ENCODE measurements around the gene ARPC1A. TPM values are rescaled to one million over a fixed set of nuclear protein-coding genes. Genes with fewer than 3 reads are reported as not detected.
"Not testable (repeated sequence)": the region's sequence is repeated elsewhere in the genome, so short reads cannot be mapped to it uniquely, and the experiment has no call there.

The ARPC1A gene
- total RNA-seq, 2 experiments from 2014 or later, result 41.5 to 47.7 TPM

GRCh38 chr7:99374111-99375064 is 48.7 kb downstream of the ARPC1A start, which contains the start of gene ARPC1B:
Gene ARPC1B, plus strand, starts transcription at chr7:99374730. Its CDS starts 10,985 bp downstream, at chr7:99385715.
- CTCF ChIA-PET, result interaction anchor here (1.3 kb wide), 1 partner anchor 9 kb away, joined by 3 read pairs; no protein-coding TSS in a partner anchor
- peak within 1 kb of the TSS; percentile 87 for H3K27ac Mint-ChIP-seq

DNA sequence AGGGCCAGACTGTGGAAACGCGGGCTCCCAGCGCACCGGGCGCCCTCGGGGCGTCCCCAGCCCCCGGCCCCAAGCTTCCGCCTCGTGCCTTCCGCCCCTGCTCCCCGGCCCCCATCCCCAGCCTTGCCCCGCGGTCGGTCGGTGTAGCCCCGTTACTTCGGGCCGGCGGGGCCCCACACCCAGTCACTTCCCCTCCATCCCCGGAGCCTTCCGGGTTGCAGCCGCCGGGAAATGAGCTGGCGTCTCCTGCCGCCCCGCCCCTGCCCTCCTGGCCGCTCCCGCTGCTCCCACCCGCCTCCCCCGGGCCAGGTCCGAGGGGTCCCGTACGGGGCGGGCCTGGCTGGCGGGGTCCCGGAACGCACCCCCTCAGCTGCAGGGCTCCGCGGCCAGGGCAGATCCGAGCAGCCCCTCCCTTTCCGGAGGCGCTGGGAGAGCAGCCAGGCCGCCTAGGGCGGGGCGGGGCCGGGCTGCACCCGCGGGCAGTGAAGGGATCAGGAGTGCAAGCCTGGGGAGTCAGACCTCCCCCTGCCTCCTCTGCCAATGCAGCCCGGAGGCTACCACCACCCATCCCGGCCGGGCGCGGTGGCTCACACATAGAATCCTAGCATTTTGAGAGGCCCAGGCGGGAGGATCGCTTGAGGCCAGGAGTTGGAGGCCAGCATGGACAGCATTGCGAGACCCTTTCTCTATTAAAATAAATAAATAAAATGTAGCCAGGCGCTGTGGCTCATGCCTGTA is 49.5 kb downstream of the ARPC1A start:
- H3K27ac Mint-ChIP-seq, result peak overlapping the region; percentile 87
- DNase-seq, result peak; percentile 83
- H3K36me3 Mint-ChIP-seq (ENCODE audit: low read depth), result peaks cover 17% of the 10 kb centered on the region
- peak overlapping the region; percentile 79 for H3K4me3 Mint-ChIP-seq
- H3K4me1 Mint-ChIP-seq (ENCODE audit: low read depth), result peaks cover 31% of the 10 kb centered on the region
- no peaks in the 10 kb centered on the region for H3K27me3 Mint-ChIP-seq (ENCODE audit: low read depth)
- CTCF ChIA-PET, result no interaction called here
- intact Hi-C loops (cut with micrococcal nuclease), result loop anchor here (1.0 to 5.0 kb wide), 3 partner anchors 18 to 333 kb away; partner anchors contain the start of genes BUD31 and PDAP1
- no peaks in the 10 kb centered on the region for H3K9me3 Mint-ChIP-seq

More at GRCh38 chr7:99374111-99375064, 48.7 kb downstream of the ARPC1A start, which contains the start of gene ARPC1B:
- DNase-seq, result peak; percentile 88
- Mint-ChIP-seq H3K4me3 (peak within 1 kb of the TSS; percentile 79), H3K4me1 (ENCODE audit: low read depth) (peaks cover 24% of the 10 kb centered on the region), H3K9me3 (no peaks in the 10 kb centered on the region), H3K36me3 (ENCODE audit: low read depth) (peaks cover 17% of the 10 kb centered on the region), H3K27me3 (ENCODE audit: low read depth) (no peaks in the 10 kb centered on the region)
- intact Hi-C loops (cut with micrococcal nuclease), result loop anchor here (1.0 to 5.0 kb wide), 3 partner anchors 18 to 332 kb away; partner anchors contain the start of genes BUD31 and PDAP1

- H3K36me3 Mint-ChIP-seq (ENCODE audit: low read depth), result peaks cover 31% of the 10 kb centered on the region
- H3K9me3 Mint-ChIP-seq, result no peaks in the 10 kb centered on the region
- CTCF ChIA-PET, result no interaction called here
- intact Hi-C loops (cut with micrococcal nuclease), result loop anchor here (5.0 kb wide), 1 partner anchor 337 kb away; no protein-coding TSS in a partner anchor
- peak; percentile 79 for DNase-seq
- H3K4me1 Mint-ChIP-seq (ENCODE audit: low read depth), result peaks cover 56% of the 10 kb centered on the region
- no peaks in the 10 kb centered on the region for H3K27me3 Mint-ChIP-seq (ENCODE audit: low read depth)
- peak overlapping the region; percentile 97 for H3K27ac Mint-ChIP-seq
- peak overlapping the region; percentile 81 for H3K4me3 Mint-ChIP-seq
Observed at GRCh38 chr7:99379043-99379577, 53.4 kb downstream of the ARPC1A start.

GRCh38 chr7:99379693-99380031 is 54.0 kb downstream of the ARPC1A start:
- H3K9me3 Mint-ChIP-seq; DNase-seq; CTCF ChIA-PET; H3K27me3 Mint-ChIP-seq (ENCODE audit: low read depth): not testable (repeated sequence)
- Mint-ChIP-seq H3K36me3 (ENCODE audit: low read depth) (peaks cover 31% of the 10 kb centered on the region), H3K4me3 (peak overlapping the region; percentile 81), H3K4me1 (ENCODE audit: low read depth) (peaks cover 61% of the 10 kb centered on the region), H3K27ac (peak overlapping the region; percentile 97)
- intact Hi-C loops (cut with micrococcal nuclease), result loop anchor here (2.0 to 5.0 kb wide), 5 partner anchors 59 to 641 kb away; partner anchors contain the start of genes CPSF4, PTCD1 and TRRAP

DNA sequence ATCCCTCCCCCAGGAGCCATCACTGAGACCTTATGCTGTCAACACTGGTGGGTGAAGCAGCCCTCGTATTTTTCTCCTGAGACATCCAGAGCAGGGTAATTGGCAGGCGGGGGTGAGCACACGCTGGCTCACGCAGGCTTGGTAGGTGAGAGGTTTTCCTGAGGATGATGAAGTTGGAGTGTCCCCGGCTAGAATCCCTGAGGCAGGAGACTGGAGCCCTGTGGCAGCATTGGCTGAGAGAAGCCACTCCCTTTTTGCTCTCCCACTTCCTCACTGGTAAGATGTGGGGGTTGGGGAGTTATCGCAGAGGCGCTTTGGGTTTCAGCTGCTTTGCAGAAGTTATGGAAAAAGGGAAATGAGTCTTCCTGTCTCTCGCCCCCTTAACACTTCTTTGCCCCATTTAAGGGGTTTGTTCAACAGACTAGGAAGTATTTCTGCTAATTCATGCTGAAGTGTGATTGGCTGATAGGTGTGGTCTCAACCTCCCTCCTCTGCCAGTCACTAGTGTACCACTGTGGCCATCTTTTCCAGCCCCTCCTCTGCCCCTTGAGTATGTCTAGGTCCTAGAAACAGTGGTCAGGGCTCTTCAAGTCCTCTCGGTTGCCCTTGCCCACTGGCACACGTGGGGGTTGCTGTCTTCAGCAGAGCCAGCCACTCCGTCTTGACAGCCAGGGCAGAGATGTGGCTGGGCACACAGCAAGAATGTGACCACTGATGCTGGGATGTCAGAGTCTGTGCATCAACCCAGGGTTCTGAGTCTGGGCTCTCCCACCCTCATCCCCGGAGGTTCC is 54.5 kb downstream of the ARPC1A start:
- Mint-ChIP-seq H3K4me3 (peak overlapping the region; percentile 81), H3K4me1 (ENCODE audit: low read depth) (peaks cover 61% of the 10 kb centered on the region), H3K36me3 (ENCODE audit: low read depth) (peaks cover 31% of the 10 kb centered on the region), H3K27me3 (ENCODE audit: low read depth) (no peaks in the 10 kb centered on the region), H3K9me3 (no peaks in the 10 kb centered on the region), H3K27ac (peak overlapping the region; percentile 97)
- peak; percentile 69 for DNase-seq
- intact Hi-C loops (cut with micrococcal nuclease), result loop anchor here (2.0 kb wide), 4 partner anchors 59 to 641 kb away; partner anchors contain the start of genes CPSF4, PTCD1 and TRRAP
- CTCF ChIA-PET, result interaction anchor here (1.0 to 1.2 kb wide), 2 partner anchors 18 to 26 kb away, joined by 3 to 4 read pairs; no protein-coding TSS in a partner anchor

DNA sequence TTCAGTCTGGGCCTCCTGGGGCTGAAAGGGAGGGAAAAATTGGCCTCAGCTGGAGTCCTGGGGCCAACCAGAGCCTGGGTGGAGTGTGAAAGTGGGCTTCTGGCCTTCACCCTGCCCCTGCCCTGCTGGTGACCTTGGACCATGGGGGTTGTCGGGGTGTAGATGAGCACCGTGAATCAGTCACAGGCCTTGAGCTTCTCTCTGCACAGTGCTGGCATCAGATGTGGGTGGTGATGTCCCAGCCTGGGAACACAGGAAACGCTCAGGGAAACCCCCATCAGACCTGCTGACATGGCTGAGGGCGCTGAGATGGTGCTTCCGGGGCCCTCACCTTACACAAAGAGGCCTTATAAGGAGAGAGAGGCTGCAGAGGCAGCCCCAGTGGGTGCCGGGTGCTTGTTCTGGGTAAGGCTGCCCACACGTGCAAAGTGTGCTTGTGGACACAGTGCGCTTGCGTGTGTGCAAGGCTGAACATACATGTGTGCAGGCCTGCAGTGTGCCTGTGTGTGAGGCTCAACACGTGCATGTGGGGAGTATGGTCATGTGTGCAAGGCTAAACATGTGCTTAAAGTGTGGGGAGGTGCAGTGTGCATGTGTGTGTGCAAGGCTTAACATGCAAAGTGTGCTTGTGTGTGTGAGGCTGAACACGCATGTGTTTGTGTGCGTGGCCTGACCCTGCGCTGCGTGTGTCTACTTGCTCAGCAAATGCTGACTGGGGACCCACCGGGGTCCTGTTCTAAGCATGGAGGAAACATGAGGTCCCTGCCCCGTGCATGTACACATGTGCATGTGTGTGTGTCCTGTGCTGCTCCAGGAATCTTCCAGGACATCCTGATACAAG is 55.3 kb downstream of the ARPC1A start:
- H3K4me1 Mint-ChIP-seq (ENCODE audit: low read depth), result peaks cover 61% of the 10 kb centered on the region
- intact Hi-C loops (cut with micrococcal nuclease), result loop anchor here (1.0 to 2.0 kb wide), 10 partner anchors 11 to 640 kb away; partner anchors contain the start of genes BUD31, CPSF4, PDAP1 and PTCD1
- H3K27ac Mint-ChIP-seq, result peak overlapping the region; percentile 97
- peak overlapping the region; percentile 81 for H3K4me3 Mint-ChIP-seq
- CTCF ChIA-PET, result interaction anchor here (1.0 to 1.2 kb wide), 2 partner anchors 19 to 26 kb away, joined by 3 to 4 read pairs; no protein-coding TSS in a partner anchor
- no peaks in the 10 kb centered on the region for H3K27me3 Mint-ChIP-seq (ENCODE audit: low read depth)
- peaks cover 35% of the 10 kb centered on the region for H3K36me3 Mint-ChIP-seq (ENCODE audit: low read depth)
- no peaks in the 10 kb centered on the region for H3K9me3 Mint-ChIP-seq
- DNase-seq, result peak; percentile 96

- Mint-ChIP-seq H3K36me3 (ENCODE audit: low read depth) (peaks cover 39% of the 10 kb centered on the region), H3K4me3 (peak overlapping the region; percentile 81), H3K27ac (peak overlapping the region; percentile 97), H3K4me1 (ENCODE audit: low read depth) (peaks cover 55% of the 10 kb centered on the region), H3K27me3 (ENCODE audit: low read depth) (no peaks in the 10 kb centered on the region), H3K9me3 (no peaks in the 10 kb centered on the region)
- intact Hi-C loops (cut with micrococcal nuclease), result loop anchor here (1.0 to 2.0 kb wide), 10 partner anchors 11 to 639 kb away; partner anchors contain the start of genes BUD31, CPSF4, PDAP1 and PTCD1
- CTCF ChIA-PET, result interaction anchor here (0.7 kb wide), 1 partner anchor 12 kb away, joined by 4 read pairs; no protein-coding TSS in a partner anchor
- no peak for DNase-seq
Observed at GRCh38 chr7:99381664-99382075, 56.0 kb downstream of the ARPC1A start.

- peaks cover 41% of the 10 kb centered on the region for H3K36me3 Mint-ChIP-seq (ENCODE audit: low read depth)
- H3K4me3 Mint-ChIP-seq, result no peak overlapping the region
- H3K27ac Mint-ChIP-seq, result peak overlapping the region; percentile 77
- no peak for DNase-seq
- H3K27me3 Mint-ChIP-seq (ENCODE audit: low read depth), result no peaks in the 10 kb centered on the region
- intact Hi-C loops (cut with micrococcal nuclease), result no loop called here
- no peaks in the 10 kb centered on the region for H3K9me3 Mint-ChIP-seq
- H3K4me1 Mint-ChIP-seq (ENCODE audit: low read depth), result peaks cover 44% of the 10 kb centered on the region
- CTCF ChIA-PET, result interaction anchor here (1.2 kb wide), 1 partner anchor 18 kb away, joined by 4 read pairs; no protein-coding TSS in a partner anchor
Observed at GRCh38 chr7:99383203-99383602, 57.5 kb downstream of the ARPC1A start.

- intact Hi-C loops (cut with micrococcal nuclease), result no loop called here
- Mint-ChIP-seq H3K36me3 (ENCODE audit: low read depth) (peaks cover 42% of the 10 kb centered on the region), H3K27ac (peak overlapping the region; percentile 77), H3K27me3 (ENCODE audit: low read depth) (no peaks in the 10 kb centered on the region), H3K4me3 (no peak overlapping the region), H3K4me1 (ENCODE audit: low read depth) (peaks cover 43% of the 10 kb centered on the region), H3K9me3 (no peaks in the 10 kb centered on the region)
- DNase-seq, result no peak
- CTCF ChIA-PET, result no interaction called here
Observed at GRCh38 chr7:99383791-99384370, 58.2 kb downstream of the ARPC1A start.

DNA sequence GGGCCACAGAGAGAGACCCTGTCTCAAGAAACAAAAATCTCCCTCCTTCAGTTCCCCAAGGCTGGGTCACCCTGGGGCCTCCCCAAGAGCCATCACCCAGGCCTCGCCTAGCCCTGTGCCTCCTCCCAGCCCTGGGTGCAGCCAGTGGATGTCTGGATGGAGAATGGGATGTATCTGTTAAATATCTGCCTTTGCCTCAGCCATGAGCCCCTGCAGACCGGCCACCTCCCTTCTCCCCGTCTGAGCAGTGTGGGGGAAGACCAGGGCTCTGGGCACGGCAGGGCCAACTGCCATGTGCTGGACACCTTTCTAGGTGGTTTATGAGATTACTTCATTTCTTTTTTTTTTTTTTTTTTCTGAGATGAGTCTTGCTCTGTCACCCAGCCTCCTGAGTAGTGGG is 58.8 kb downstream of the ARPC1A start:
- Mint-ChIP-seq H3K9me3 (no peaks in the 10 kb centered on the region), H3K36me3 (ENCODE audit: low read depth) (peaks cover 38% of the 10 kb centered on the region), H3K27me3 (ENCODE audit: low read depth) (no peaks in the 10 kb centered on the region), H3K4me3 (no peak overlapping the region), H3K4me1 (ENCODE audit: low read depth) (peaks cover 36% of the 10 kb centered on the region), H3K27ac (peak overlapping the region; percentile 77)
- intact Hi-C loops (cut with micrococcal nuclease), result no loop called here
- no peak for DNase-seq
- CTCF ChIA-PET, result no interaction called here

Measured in activated naive CD4-positive, alpha-beta T cell treated with anti-CD3 and anti-CD28 coated beads for 36 hours (primary cell).